ENCODE measurements around the gene GSE1. TPM values are rescaled to one million over a fixed set of nuclear protein-coding genes. Genes with fewer than 3 reads are reported as not detected.

The GSE1 gene
- total and polyA plus RNA-seq, 2 of the 13 experiments (the other 11 are each of a cell fraction or from before 2014, with no cell fraction given): 16.1 to 31.2 TPM

DNA sequence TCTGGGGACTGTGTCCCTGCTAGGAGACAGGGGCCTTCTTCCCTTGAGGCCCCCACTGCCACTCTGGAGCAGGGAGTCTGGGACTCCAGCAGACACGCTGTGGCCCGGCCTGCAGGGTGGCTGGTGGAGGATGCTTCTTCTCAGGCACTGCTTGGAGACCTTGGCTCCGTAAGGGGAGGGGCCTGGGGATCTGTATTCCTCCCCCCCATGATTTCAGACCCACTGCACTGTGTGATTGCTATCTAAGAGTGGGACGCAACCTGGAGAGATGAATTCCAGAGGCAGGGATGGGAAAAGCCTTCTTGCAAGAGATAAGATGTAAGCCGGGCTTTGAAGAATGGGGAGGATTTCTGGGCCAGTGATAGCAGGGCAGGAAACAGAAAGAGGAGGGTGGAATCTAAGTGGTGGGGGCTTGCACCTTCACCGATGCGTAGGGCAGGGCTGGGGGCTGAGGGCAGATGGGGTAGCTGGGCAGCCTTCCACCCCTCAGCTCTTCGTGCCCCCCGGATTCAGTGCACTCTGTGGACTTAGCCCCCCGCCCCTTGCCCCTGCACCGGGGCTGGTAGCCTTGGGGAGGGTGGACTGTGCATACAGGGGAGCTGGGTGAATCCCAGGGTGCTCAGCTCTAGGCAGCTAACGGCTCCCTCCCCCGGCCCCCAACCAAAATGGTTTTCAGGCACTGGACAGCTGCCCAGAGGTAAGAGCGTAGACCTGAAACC lies 5.2 kb upstream of the GSE1 start:
- Histone ChIP-seq H3K36me3 (replicated peaks in 1 of 2; ENCODE audit: control insufficient read depth in 1 of 2, insufficient read depth in 2 of 2, low read length in 2 of 2) (peaks cover 0 to 7% of the 10 kb centered on the region in 2 experiments; a peak in 2 of 5 replicates), H3K27ac (ENCODE audit: extremely low read length, insufficient read depth, low read length) (no peak overlapping the region), H3K4me2 (ENCODE audit: low read depth, low read length) (no peak overlapping the region), H3K9me3 (ENCODE audit: low read length) (no peaks in the 10 kb centered on the region), H2AFZ (ENCODE audit: low read length) (no peak overlapping the region), H4K20me1 (ENCODE audit: insufficient read depth, low read length) (peaks cover 39% of the 10 kb centered on the region), H3K4me1 (ENCODE audit: insufficient read depth, low read length) (peaks cover 17% of the 10 kb centered on the region), H3K9ac (ENCODE audit: insufficient read depth, low read depth, low read length) (no peak overlapping the region), H3K4me3 (replicated peaks in 1 of 3; ENCODE audit: insufficient read depth in 1 of 3, low read depth in 2 of 3, low read length in 3 of 3) (no peak overlapping the region), H3K27me3 (ENCODE audit: control insufficient read depth in 1 of 2, insufficient read depth in 2 of 2, low read length in 2 of 2) (no peaks in the 10 kb centered on the region), H3K79me2 (ENCODE audit: insufficient read depth, low read length) (peaks cover 9% of the 10 kb centered on the region)
- intact Hi-C loops (cut with micrococcal nuclease; ENCODE audit: unreplicated experiment): no loop called here
- FAIRE-seq (no peak), DNase-seq (ENCODE audit: low spot score) (no peak), ATAC-seq (no peak)
- in situ Hi-C loops (cut with HindIII; ENCODE audit: extremely low pct_ligation_motif_present, low pct_unique_long_range_greater_than_20kb): loop anchor here (5.0 kb wide), 1 partner anchor 166 kb away; no protein-coding TSS in a partner anchor
- WGBS (ENCODE audit: low lambda C conversion rate): 90% methylated on average over 12 of the region's 14 CpGs
- BruUV-seq (replicated peaks): no TSS peak
- ChIA-PET CTCF (ENCODE audit: low intra/inter-chr PET ratio, low total read pairs) (interaction anchor here (5.1 kb wide), 1 partner anchor 187 kb away, joined by 93 read pairs; no protein-coding TSS in a partner anchor), POLR2A (no interaction called here)
- TF ChIP-seq ZNF549 (CRISPR knock-in tag; IDR thresholded peaks at IDR 0.05) (no peak), ZBTB7B (CRISPR knock-in tag; IDR thresholded peaks at IDR 0.05) (no peak), NFIB (CRISPR knock-in tag; IDR thresholded peaks at IDR 0.05; ENCODE audit: borderline replicate concordance) (no peak), ZSCAN30 (CRISPR knock-in tag; IDR thresholded peaks at IDR 0.05) (no peak), ZNF883 (CRISPR knock-in tag; IDR thresholded peaks at IDR 0.05; ENCODE audit: not compliant biosample characterization) (no peak), YEATS2 (CRISPR knock-in tag; IDR thresholded peaks at IDR 0.05; ENCODE audit: borderline replicate concordance) (no peak)
- TF ChIP-seq, protein P1, sequence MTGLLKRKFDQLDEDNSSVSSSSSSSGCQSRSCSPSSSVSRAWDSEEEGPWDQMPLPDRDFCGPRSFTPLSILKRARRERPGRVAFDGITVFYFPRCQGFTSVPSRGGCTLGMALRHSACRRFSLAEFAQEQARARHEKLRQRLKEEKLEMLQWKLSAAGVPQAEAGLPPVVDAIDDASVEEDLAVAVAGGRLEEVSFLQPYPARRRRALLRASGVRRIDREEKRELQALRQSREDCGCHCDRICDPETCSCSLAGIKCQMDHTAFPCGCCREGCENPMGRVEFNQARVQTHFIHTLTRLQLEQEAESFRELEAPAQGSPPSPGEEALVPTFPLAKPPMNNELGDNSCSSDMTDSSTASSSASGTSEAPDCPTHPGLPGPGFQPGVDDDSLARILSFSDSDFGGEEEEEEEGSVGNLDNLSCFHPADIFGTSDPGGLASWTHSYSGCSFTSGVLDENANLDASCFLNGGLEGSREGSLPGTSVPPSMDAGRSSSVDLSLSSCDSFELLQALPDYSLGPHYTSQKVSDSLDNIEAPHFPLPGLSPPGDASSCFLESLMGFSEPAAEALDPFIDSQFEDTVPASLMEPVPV (CRISPR knock-in tag; IDR thresholded peaks at IDR 0.05): no peak
